ENCODE data around the gene CAMK1D. TPM values are rescaled to one million over a fixed set of nuclear protein-coding genes. Genes with fewer than 3 reads are reported as not detected.
"Not testable (repeated sequence)": the region's sequence is repeated elsewhere in the genome, so short reads cannot be mapped to it uniquely, and the experiment has no call there.

CAMK1D gene
- total RNA-seq, 1 experiment from 2014 or later, result 10.2 TPM

DNA sequence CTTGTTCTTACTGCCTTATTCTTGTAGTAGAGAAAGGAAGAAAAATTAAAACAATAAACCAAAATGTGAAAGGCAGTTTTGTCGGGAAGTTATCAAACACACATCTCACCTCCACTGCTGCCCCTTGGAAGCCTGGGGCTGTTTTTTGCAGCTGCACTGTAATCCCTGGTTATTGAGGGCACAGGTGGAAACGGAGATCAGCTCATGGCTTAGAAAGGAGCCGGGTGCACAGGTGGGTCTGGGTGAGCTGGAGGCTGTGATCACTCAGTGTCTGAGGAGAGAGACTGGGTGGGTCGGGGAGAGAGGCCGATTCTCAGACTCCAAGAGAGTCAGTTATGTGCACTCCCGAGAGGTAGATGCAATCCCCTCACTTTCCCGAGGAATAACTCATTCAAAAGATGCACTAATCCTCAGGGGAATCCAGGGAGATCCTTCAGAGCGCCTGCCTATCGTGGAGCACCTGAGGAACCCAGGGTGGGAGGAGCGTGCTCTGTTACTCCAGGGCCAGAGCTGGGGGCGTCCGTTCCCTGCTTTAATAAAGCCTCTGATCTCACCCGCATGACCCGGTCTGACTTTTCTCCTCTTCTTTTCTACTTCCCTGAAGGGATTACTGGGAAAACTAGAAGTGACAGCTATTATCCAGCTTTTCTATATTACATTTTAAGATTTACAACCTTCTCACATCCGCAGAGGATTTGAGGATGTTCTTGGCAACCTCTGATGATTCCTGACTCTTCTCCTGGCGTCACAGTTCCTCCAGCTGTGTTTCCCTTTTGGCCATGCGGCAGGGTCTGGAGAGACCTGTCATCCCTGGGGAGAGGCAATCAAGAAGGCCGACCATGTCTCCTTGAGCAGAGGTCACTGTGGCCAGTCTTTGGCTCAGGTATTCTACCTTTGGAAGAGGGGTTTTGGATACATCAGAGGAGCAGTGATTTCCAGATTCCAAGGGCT lies 82.1 kb downstream of the CAMK1D start (continued):
- TF ChIP-seq, protein P1, sequence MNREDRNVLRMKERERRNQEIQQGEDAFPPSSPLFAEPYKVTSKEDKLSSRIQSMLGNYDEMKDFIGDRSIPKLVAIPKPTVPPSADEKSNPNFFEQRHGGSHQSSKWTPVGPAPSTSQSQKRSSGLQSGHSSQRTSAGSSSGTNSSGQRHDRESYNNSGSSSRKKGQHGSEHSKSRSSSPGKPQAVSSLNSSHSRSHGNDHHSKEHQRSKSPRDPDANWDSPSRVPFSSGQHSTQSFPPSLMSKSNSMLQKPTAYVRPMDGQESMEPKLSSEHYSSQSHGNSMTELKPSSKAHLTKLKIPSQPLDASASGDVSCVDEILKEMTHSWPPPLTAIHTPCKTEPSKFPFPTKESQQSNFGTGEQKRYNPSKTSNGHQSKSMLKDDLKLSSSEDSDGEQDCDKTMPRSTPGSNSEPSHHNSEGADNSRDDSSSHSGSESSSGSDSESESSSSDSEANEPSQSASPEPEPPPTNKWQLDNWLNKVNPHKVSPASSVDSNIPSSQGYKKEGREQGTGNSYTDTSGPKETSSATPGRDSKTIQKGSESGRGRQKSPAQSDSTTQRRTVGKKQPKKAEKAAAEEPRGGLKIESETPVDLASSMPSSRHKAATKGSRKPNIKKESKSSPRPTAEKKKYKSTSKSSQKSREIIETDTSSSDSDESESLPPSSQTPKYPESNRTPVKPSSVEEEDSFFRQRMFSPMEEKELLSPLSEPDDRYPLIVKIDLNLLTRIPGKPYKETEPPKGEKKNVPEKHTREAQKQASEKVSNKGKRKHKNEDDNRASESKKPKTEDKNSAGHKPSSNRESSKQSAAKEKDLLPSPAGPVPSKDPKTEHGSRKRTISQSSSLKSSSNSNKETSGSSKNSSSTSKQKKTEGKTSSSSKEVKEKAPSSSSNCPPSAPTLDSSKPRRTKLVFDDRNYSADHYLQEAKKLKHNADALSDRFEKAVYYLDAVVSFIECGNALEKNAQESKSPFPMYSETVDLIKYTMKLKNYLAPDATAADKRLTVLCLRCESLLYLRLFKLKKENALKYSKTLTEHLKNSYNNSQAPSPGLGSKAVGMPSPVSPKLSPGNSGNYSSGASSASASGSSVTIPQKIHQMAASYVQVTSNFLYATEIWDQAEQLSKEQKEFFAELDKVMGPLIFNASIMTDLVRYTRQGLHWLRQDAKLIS (CRISPR knock-in tag; IDR thresholded peaks at IDR 0.05; ENCODE audit: borderline replicate concordance), result no peak
- TF ChIP-seq CREM (CRISPR knock-in tag; IDR thresholded peaks at IDR 0.05), result no peak

DNA sequence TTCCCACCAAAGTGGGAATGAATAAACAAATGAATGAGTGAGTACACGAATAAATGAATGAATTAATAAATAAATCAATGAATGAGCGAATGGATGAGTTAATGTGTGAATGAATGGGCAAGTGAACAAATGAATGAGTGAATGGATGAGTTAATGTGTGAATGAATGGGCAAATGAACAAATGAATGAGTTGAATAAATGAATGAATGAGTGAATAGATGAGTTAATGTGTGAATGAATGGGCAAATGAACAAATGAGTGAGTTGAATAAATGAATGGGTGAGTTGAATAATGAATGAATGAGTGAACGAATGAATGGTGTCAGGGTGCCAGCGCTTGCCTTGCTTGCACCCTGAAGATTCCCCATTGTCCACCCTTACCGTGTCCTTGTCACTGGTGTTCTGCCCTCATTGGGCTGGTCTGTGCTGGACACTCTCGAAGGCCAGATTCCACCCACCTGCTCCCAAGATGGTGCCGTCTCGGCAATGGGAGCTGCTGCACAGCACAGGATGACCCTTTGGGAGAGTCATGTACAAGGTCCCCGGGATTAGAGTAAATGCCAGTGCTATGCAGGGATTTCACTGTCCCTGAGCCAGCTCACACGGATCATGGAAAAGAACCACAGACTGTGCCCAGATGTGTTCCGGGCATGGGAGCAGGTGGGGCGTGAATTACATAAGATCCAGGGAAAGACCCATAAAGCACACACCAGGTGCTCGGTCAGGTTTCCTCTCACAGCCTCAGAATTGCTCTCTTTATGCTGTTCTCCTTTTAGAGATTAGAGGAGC lies 83.2 kb downstream of the CAMK1D start:
- no peaks in the 10 kb centered on the region for H3K9me3 Mint-ChIP-seq
- ChIA-PET POLR2A (no interaction called here), CTCF (no interaction called here)
- no peak for TF ChIP-seq JAZF1 (CRISPR knock-in tag; IDR thresholded peaks at IDR 0.05)
- TF ChIP-seq FOXJ3 (CRISPR knock-in tag; IDR thresholded peaks at IDR 0.05; ENCODE audit: borderline replicate concordance), result no peak
- TF ChIP-seq, protein P2, sequence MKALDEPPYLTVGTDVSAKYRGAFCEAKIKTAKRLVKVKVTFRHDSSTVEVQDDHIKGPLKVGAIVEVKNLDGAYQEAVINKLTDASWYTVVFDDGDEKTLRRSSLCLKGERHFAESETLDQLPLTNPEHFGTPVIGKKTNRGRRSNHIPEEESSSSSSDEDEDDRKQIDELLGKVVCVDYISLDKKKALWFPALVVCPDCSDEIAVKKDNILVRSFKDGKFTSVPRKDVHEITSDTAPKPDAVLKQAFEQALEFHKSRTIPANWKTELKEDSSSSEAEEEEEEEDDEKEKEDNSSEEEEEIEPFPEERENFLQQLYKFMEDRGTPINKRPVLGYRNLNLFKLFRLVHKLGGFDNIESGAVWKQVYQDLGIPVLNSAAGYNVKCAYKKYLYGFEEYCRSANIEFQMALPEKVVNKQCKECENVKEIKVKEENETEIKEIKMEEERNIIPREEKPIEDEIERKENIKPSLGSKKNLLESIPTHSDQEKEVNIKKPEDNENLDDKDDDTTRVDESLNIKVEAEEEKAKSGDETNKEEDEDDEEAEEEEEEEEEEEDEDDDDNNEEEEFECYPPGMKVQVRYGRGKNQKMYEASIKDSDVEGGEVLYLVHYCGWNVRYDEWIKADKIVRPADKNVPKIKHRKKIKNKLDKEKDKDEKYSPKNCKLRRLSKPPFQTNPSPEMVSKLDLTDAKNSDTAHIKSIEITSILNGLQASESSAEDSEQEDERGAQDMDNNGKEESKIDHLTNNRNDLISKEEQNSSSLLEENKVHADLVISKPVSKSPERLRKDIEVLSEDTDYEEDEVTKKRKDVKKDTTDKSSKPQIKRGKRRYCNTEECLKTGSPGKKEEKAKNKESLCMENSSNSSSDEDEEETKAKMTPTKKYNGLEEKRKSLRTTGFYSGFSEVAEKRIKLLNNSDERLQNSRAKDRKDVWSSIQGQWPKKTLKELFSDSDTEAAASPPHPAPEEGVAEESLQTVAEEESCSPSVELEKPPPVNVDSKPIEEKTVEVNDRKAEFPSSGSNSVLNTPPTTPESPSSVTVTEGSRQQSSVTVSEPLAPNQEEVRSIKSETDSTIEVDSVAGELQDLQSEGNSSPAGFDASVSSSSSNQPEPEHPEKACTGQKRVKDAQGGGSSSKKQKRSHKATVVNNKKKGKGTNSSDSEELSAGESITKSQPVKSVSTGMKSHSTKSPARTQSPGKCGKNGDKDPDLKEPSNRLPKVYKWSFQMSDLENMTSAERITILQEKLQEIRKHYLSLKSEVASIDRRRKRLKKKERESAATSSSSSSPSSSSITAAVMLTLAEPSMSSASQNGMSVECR (CRISPR knock-in tag; IDR thresholded peaks at IDR 0.05; ENCODE audit: borderline replicate concordance), result no peak
- no peak overlapping the region for H3K27ac Mint-ChIP-seq
- H3K27me3 Mint-ChIP-seq (ENCODE audit: low read depth), result no peaks in the 10 kb centered on the region
- no peak overlapping the region for H3K4me3 Mint-ChIP-seq
- H3K36me3 Mint-ChIP-seq, result no peaks in the 10 kb centered on the region
- ATAC-seq (no peak), DNase-seq (ENCODE audit: low spot score) (no peak)
- peaks cover 20% of the 10 kb centered on the region; the same call in 1 of the 2 replicates for H3K4me1 Mint-ChIP-seq

DNA sequence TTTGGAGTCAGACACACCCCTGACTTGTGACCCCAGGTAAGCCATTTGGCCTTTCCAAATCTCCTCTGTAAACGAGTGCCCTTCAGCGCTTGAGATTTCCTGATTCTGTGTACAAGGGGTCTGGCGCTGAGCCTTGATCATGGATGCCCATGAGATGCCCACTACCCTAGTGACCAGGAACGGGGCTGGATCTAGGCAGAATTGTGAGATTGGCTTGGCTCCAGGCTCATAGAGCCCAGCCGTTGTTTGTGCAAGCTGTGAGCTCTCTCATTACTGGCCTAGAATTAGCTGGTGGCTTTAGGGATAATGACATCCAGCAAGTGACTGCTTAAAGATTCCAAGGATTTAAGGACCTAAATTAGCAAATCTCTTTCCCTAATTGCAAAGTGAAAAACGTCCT lies 84.9 kb downstream of the CAMK1D start:
- Mint-ChIP-seq H3K36me3 (peaks cover under 1% of the 10 kb centered on the region), H3K27me3 (ENCODE audit: low read depth) (no peaks in the 10 kb centered on the region), H3K4me1 (peaks cover 20% of the 10 kb centered on the region; the same call in 1 of the 2 replicates), H3K9me3 (peaks cover 5% of the 10 kb centered on the region), H3K27ac (no peak overlapping the region), H3K4me3 (no peak overlapping the region)
- ATAC-seq (no peak), DNase-seq (ENCODE audit: low spot score) (no peak)
- TF ChIP-seq CBFB (CRISPR knock-in tag; IDR thresholded peaks at IDR 0.05; ENCODE audit: low read depth) (no peak), ZNF121 (CRISPR knock-in tag; IDR thresholded peaks at IDR 0.05) (no peak)
- ChIA-PET POLR2A (no interaction called here), CTCF (interaction anchor here (0.7 kb wide), 1 partner anchor 170 kb away, joined by 3 read pairs; no protein-coding TSS in a partner anchor)

DNA sequence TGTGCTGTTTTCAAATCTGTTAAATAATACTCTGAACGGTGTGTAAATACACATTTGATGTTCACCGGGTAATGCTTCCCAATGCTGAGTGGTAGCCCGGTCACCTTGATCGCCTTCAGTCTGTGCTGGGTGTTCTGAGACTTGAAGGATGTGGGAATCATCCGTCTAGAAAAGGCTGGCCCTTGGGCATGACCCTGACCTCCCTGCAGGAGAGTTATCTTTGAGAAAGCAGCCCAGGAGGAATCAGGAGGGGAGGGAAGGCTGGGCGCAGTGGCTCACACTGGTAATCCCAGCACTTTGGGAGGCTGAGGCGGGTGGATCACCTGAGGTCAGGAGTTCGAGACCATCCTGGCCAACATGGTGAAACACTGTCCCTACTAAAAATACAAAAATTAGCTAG lies 85.3 kb downstream of the CAMK1D start:
- not testable (repeated sequence) for H3K36me3 Mint-ChIP-seq, H3K27ac Mint-ChIP-seq

More for the DNA sequence above, 85.3 kb downstream of the CAMK1D start:
- DNase-seq (ENCODE audit: low spot score); POLR2A ChIA-PET; H3K27me3 Mint-ChIP-seq (ENCODE audit: low read depth); ATAC-seq; H3K4me3 Mint-ChIP-seq; H3K9me3 Mint-ChIP-seq: not testable (repeated sequence)
- peaks cover 20% of the 10 kb centered on the region; the same call in 1 of the 2 replicates for H3K4me1 Mint-ChIP-seq
- CTCF ChIA-PET, result interaction anchor here (0.7 kb wide), 1 partner anchor 170 kb away, joined by 3 read pairs; no protein-coding TSS in a partner anchor

All from WTC11 (cell line).